Stimulated activated CD4-positive, alpha-beta T cell treated with anti-CD3 and anti-CD28 coated beads, Interleukin-15, amount 100 ng/mL, for 24 hours (primary cell): ENCODE data around the gene CITED1.

Experiments used
- DNase-seq: peaks from one replicate; pipeline ENCODE4 v3.0.0-alpha.2; 2020

The CITED1 gene

DNA sequence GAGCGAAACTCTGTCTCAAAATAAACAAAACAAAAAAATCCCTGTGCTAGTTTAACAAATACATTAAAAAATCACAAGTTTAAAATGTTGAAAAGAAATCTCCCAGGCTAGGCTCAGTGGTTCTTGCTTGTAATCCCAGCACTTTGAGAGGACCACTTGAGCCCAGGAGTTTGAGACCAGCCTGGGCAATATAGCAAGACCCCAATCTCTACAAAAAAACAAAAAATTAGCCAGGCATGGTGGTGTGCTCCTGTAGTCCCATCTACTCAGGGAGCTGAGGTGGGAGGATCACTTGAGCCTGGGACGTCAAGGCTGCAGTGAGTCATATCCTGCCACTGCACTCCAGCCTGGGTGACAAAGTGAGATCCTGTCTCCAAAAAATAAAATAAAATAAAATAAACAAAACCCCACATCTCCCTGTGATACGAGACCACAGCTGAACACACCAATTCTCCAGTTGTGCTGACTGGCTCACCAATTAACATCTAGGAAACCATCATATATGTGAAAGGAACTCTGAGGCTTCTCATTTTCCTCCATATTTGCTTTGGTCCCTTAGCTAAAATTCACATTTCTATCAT is 36.0 kb downstream of the CITED1 start:
- DNase-seq: peak; percentile 53

DNA sequence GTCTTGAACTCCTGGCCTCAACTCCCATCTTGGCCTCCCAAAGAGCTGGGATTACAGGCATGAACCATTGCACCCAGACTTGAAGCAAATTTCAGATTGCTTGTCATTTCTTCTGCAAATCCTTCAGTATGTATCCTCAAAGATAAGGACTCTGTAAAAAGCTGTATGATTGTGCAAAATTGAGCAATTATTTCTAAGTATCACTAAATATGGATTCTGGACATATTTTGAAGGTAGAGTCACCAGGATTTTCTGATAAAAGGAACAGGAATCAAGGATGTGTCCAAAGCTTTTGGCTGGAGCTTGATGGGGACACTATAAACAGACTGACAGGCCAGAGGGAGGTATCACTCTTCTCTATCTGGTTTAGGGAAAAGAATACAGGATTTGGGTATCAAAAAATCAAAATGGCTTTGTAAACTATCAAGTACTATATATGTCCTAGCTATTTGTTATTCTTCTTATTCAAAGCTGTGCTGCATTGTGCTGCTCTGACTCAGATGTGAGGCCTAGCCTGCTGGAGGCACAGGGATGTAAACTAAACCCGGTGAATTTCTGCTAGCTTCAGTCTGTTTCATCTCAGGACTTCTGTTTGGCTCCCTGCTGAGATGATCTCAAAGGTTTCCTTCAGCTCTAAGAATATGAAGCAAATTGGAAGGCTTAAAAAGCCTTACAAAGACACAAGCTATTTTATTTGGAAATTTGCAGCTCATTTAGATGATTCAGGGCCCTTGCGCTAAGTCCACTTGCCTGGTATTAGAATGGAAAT is 36.9 kb downstream of the CITED1 start:
- no peak for DNase-seq

DNA sequence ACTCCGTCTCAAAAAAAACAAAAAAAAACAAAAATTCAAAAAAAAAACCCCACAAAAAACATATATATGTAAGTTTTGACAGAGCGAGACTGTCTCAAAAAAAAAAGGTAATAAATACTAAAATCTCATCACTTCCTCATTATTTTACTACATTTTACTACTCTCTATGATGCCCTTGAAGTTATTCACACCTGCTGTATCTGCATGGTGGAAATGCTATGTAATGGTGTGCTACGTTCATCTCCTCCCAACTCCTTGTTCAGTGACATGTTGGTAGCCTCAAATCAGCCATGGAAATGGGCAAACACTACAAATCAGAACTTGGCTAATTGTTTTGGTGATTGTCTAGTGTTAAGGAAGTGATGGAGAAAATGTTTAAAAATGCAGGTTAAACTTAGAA is 40.5 kb downstream of the CITED1 start:
- no peak for DNase-seq

DNA sequence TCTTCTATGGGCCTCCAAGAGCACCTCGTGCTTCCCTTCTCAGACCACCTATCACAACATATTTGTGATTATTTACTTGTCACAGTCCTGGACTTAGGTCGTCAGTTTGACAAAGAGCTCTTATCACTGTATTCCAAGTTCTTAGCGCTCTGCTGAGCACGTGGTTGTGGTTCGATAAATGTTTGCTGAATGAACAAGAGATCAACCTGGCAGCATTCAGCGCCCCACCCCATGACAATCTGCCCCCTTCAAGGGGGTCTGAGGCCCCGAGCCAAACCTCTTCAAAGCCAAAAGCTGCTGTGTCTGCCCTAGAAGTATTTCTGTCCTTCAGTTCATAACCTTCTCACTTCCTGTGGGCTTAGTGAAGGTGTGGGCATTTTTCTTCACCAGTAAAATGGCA is 43.6 kb downstream of the CITED1 start:
- no peak for DNase-seq

DNA sequence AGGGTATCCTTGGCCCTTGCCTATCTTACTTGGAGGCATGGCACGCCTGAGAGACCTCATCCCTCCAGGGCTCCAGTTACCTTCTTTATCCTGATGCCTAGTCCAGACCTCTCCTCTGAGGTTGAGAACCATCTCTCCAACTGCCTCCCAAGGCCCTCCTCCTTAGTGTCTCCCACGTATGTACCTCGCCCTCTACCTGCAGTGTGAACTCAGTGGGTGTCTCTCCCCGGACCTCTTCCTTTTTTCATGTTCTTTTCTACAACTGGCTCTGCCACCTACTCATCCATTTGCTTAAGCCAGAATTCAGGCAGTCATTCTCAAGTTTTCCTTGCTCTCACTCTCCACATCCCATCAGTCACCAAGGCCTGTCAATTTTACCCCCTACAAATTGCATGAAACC is 45.3 kb downstream of the CITED1 start:
- DNase-seq: no peak

DNA sequence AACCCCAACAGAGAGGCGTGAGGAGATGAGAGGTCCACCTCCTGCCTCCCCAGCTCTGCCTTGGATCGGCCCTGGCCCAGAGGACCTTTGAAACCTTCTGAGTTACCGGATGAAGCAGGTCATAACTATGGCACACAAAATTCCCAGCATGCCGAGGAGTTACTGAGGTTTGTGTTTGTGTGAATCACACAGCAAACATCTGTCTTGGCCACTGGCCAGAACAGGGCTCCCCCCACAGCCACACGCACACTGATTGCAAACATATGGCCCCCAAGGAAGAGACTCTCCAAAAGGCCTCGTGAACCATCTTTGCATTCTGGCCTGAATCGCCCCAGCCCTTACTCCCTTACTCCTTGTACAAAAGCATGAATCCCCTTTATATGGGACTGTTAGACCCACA is 47.5 kb downstream of the CITED1 start:
- DNase-seq: no peak

DNA sequence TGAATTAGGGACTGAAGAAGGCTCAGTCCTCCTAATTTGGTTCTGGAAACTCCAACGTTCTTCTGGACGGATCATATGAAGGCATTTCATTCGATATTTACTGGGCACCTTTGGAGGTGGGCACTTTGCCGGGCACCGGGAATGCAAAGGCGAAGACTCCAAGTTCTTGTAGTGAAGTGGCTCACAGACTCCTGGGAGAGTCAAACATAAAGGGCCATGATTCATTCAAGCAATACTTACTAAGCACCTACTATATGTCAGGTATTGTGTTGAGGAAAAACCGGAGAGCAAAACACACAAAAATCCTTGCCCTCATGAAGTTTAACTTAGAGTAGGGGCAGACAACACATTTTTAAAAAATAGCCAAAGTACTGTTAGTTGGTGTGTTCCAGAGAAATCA is 49.9 kb downstream of the CITED1 start:
- DNase-seq: no peak

DNA sequence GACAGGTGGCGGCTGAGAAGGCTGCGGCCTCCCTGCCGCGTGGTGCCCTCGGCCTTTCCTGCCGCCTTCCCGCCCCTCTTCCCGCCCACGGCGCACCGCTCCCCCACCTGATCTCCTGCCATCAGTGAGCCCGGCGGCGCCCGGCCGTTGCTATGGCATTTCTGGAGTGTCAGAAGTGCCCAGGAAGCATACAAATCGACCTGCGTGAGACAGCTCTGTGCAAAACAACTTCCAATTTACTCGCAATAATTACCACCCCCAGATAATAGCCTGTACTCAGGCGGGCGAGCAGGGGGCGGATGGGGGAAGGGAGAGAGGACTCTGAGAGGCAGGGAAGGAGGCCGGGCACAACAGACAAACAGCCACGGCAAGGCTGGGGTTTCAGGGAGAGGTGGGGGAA is 50.3 kb downstream of the CITED1 start:
- DNase-seq: no peak

DNA sequence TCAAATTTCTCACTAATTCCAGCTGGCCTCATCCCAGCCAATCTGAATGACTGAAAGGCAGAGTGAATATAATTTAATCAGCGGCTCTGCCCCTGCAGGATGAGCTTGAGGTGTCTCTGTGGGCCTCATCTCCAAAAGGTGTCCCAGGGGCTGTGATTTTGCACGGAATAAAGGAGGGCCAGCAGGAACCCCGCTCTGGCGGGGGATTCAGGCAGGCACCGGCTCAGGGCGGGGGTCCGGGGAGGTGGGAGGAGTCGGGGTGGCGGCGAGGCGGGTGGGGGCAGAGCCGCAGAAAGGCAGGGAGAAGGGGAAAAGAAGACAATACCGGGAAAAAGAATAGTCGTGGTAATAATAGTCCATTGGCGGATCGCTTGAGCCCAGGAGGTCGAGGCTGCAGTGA is 50.9 kb downstream of the CITED1 start:
- no peak for DNase-seq

DNA sequence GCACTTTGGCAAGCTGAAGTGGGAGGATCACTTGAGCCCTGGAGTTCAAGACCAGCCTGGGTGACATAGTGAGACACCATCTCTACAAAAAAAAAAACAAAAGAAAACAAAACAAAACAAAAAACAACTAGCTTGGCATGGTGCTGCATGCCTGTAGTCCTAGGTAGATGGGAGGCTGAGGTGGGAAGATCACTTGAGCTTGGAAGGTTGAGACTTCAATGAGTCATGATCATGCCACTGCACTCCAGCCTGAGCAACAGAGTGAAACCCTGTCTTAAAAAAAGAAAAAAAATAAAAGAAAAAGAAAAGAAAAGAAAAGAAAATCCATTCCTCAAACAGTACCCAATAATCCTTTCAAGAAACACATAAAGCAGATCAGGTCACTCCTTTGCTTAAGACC is 52.0 kb downstream of the CITED1 start:
- no peak for DNase-seq
